ENCODE data around the gene MAPK10. TPM values are rescaled to one million over a fixed set of nuclear protein-coding genes. Genes with fewer than 3 reads are reported as not detected.

Gene MAPK10
- total RNA-seq, 2 experiments from 2014 or later = 0.45 TPM; not detected in 1

GRCh38 chr4:85942107-85942506 is 417.7 kb downstream of the MAPK10 start:
- Mint-ChIP-seq H3K27ac (no peak overlapping the region), H3K27me3 (no peaks in the 10 kb centered on the region), H3K4me1 (no peaks in the 10 kb centered on the region), H3K36me3 (ENCODE audit: low read depth) (no peaks in the 10 kb centered on the region), H3K9me3 (no peaks in the 10 kb centered on the region), H3K4me3 (no peak overlapping the region)
- ChIA-PET POLR2A (no interaction called here), CTCF (no interaction called here)
- no peak for DNase-seq

- H3K27me3 Mint-ChIP-seq = no peaks in the 10 kb centered on the region
- ChIA-PET POLR2A (no interaction called here), CTCF (no interaction called here)
- no peaks in the 10 kb centered on the region for H3K4me1 Mint-ChIP-seq
- H3K36me3 Mint-ChIP-seq (ENCODE audit: low read depth) = no peaks in the 10 kb centered on the region
- no peaks in the 10 kb centered on the region for H3K9me3 Mint-ChIP-seq
- H3K27ac Mint-ChIP-seq = no peak overlapping the region
- H3K4me3 Mint-ChIP-seq = no peak overlapping the region
- DNase-seq = no peak
These were observed 419.7 kb downstream of the MAPK10 start for GRCh38 chr4:85940151-85940550.

Other genes with a start within 250 kb of the MAPK10 start
- 1 to 10 TPM; 4.7 to 5.3 TPM for gene PTPN13, start 234.3 kb upstream of the MAPK10 start, total RNA-seq

Data from activated CD4-positive, alpha-beta memory T cell treated with anti-CD3 and anti-CD28 coated beads, Interleukin-2, amount 10 ng/mL, durations not matched to agents 7 days and 5 days (primary cell).